Activated gamma-delta T cell (primary cell): Measurements from ENCODE around the gene METTL23.

Source experiments
- DNase-seq: peaks from one replicate; lab custom pipeline; 2025; lab: John Stamatoyannopoulos, UW

Gene METTL23

DNA sequence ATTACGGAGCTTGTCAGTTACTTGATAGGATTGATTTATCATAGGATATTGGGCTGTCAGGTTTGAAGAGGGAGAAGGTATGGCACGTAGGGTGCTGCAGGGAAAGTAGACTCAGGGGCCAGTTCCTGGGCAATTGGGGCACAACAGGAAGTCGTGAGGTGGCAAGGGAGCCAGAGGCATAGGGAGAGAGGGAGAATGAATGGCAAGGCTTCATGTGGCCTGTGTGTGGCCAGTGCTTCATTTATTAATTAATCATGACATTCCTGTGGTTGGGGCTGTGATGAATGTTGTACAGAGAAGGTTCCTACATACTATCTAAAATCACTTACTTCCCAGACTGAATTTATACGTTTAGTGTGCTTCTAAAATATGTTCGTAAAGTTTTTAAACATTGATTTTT lies 30.6 kb downstream of the METTL23 start:
- DNase-seq, result no peak

GRCh38 chr17:76758570-76758969 lies 31.9 kb downstream of the METTL23 start:
- DNase-seq, result no peak

GRCh38 chr17:76772842-76773525 lies 46.3 kb downstream of the METTL23 start:
- DNase-seq, result no peak

DNA sequence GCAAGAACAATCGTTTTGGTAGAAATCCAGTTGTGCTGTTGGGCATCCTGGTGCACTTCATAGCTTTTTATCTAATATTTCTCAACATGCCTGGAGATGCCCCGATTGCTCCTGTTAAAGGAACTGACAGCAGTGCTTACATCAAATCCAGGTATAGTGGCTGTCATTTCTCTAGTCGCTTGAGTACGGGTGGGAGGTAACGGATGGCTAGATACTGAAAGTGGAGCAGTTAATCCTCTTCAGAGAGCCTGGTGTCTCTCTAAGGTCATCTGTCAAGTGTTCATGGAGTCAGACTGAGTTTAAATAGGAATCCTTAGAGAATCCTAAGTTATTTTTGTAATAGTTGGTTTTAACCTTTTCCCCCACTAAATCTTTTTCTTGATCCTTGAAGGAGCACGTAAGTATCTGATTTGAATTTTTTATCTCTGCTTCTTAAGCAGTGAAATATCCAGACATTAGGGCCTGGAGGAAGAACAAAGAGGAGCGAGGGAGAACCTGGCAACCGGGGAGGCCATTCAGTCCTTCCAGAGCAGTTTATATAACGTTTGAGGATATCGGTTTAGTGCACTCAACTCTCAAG lies 48.5 kb downstream of the METTL23 start:
- DNase-seq, result no peak

- no peak for DNase-seq
Measured at GRCh38 chr17:76781056-76781982, 54.7 kb downstream of the METTL23 start.

DNA sequence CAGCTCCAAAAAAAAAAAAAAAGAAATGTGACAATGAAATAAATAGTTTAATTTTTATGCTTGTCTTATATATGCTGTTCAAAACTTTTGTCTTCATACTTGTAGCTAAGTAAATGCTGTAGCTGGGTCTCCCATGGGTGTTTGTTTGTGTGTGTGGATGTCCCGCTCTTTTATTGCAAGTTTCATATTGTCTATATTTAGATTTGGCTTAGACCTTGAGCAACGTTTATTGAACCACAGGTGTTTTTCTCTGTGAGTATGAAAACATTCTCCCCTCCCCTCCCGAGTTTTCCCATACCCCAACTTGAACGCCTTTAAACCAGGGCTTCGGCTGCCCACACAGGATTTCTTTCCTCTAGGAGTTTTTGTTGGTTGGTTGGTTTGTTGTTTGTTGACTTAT lies 56.5 kb downstream of the METTL23 start:
- no peak for DNase-seq
